Measurements from ENCODE around the gene ZNF232. TPM values are rescaled to one million over a fixed set of nuclear protein-coding genes. Genes with fewer than 3 reads are reported as not detected.
"Not testable (repeated sequence)": the region's sequence is repeated elsewhere in the genome, so short reads cannot be mapped to it uniquely, and the experiment has no call there.

Gene ZNF232
- total and polyA plus RNA-seq, 2 donors (not counting 1 experiment from before 2014, with no cell fraction given): 4.2 to 7.3 TPM

DNA sequence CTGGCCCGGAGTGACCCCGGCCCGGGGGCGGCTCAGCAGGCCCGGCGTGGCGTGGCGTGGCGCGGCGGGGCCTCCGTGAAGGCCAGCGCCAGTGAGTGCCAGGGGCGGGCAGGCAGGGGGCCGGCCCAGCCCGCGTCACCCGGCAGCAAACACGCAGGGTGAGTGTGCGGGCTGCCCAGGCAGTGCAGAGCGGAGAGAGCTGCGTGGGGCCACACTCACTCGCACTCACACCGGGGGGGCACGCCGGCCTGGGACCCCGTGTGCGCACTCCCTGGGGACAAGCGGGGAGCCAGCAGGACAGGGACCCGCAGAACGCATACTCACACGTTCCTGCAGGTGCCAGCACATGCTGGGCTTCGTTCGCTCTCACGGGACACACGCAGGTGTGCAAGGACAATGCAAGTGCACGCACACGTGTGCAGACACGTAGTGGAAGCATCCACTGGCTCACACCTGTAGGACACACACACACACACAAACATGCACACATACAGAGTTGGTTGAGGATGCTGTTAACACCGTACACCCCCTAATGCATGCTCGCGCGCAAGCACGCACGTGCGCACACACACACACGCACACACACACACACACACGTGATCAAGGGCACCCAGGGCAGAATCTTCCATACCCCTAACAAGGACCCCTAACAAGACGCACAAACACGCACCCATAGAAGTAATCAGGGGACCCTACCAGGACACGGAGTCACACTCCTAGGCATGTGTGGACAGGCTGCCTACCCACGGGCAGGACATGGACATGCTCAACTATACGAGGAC, 11.9 kb upstream of the ZNF232 start:
- no peaks in the 10 kb centered on the region for H3K36me3 ChIP-seq (ENCODE audit: control insufficient read depth, insufficient read depth, low read length)
- peaks cover 16% of the 10 kb centered on the region for H3K27me3 ChIP-seq (ENCODE audit: control insufficient read depth, insufficient read depth, low read length)
- no peak overlapping the region for H3K9ac ChIP-seq (ENCODE audit: insufficient read depth, low read length)
- H3K79me2 ChIP-seq (ENCODE audit: control insufficient read depth, insufficient read depth, low read length): no peaks in the 10 kb centered on the region
- H2AFZ ChIP-seq (ENCODE audit: low read length): no peak overlapping the region
- no peaks in the 10 kb centered on the region for H4K20me1 ChIP-seq (ENCODE audit: control insufficient read depth, extremely low read depth, insufficient read depth, low read length)
- H3K4me2 ChIP-seq (ENCODE audit: extremely low read depth, insufficient read depth, low read length): no peak overlapping the region
- DNase-seq (ENCODE audit: low read depth in 2 of 2): no peak
- no peaks in the 10 kb centered on the region for H3K4me1 ChIP-seq (ENCODE audit: control insufficient read depth, extremely low read depth, insufficient read depth, low read length)
- H3K27ac ChIP-seq (ENCODE audit: insufficient read depth, low read length): no peak overlapping the region
- peak; percentile 46 for TF ChIP-seq EZH2 (IDR thresholded peaks at IDR 0.05; ENCODE audit: low read length, missing control alignments)
- TF ChIP-seq, protein P1, sequence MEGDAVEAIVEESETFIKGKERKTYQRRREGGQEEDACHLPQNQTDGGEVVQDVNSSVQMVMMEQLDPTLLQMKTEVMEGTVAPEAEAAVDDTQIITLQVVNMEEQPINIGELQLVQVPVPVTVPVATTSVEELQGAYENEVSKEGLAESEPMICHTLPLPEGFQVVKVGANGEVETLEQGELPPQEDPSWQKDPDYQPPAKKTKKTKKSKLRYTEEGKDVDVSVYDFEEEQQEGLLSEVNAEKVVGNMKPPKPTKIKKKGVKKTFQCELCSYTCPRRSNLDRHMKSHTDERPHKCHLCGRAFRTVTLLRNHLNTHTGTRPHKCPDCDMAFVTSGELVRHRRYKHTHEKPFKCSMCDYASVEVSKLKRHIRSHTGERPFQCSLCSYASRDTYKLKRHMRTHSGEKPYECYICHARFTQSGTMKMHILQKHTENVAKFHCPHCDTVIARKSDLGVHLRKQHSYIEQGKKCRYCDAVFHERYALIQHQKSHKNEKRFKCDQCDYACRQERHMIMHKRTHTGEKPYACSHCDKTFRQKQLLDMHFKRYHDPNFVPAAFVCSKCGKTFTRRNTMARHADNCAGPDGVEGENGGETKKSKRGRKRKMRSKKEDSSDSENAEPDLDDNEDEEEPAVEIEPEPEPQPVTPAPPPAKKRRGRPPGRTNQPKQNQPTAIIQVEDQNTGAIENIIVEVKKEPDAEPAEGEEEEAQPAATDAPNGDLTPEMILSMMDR (conservative IDR thresholded peaks at IDR 0.05 in 1 of 2, IDR thresholded peaks at IDR 0.05 in 1 of 2; ENCODE audit: low read depth in 1 of 2, low read length in 2 of 2): no peak
- no peak overlapping the region for H3K4me3 ChIP-seq (replicated peaks in 1 of 4; ENCODE audit: control extremely low read depth in 1 of 4, insufficient read depth in 1 of 4, low read depth in 3 of 4, low read length in 4 of 4)
- H3K9me3 ChIP-seq (ENCODE audit: control insufficient read depth, insufficient read depth, low read depth, low read length): no peaks in the 10 kb centered on the region

DNA sequence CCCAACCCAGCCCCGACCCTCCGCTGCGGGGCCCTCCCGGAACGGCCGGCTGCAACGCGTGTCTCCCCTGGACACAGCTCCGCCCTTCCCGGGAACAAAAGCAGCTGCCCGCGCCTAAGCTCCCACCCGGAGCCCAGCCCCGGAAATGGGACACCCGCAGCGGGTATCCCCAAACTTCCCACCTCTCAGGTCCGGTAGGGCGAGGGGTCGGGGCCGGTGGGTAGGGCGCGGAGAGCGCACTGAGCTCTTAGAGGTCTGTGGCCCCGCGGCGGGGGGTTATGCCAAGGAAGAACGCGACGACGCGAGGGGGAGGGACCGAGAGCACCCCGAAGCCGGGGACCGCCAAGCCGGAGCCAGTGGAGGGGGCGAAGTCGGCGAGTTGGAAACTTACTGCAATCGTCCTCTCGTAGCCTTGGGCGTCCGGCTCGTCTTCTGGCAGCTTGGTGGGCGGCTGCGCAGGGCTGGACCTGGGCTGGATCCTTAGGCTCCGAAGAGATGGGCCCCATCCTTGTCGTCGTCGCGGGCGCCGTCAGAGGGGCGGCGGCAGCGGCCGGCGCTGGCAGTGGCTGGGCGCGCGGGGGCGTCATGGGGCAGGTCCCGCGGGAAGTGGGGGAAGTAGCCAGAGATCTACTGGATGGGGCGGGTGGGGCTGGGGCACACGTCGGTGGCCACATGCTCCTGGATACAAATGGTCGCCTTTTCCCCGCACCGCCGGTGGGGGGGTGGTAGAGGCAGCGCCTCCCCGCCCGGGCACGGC, 11.1 kb upstream of the ZNF232 start:
- Histone ChIP-seq H3K4me2 (ENCODE audit: extremely low read depth, insufficient read depth, low read length) (peak overlapping the region; percentile 40), H3K4me3 (replicated peaks in 1 of 4; ENCODE audit: control extremely low read depth in 1 of 4, insufficient read depth in 1 of 4, low read depth in 3 of 4, low read length in 4 of 4) (peak overlapping the region; percentile 12 to 52 (median 37)), H3K79me2 (ENCODE audit: control insufficient read depth, insufficient read depth, low read length) (no peaks in the 10 kb centered on the region), H3K27ac (ENCODE audit: insufficient read depth, low read length) (no peak overlapping the region), H3K27me3 (ENCODE audit: control insufficient read depth, insufficient read depth, low read length) (peaks cover 16% of the 10 kb centered on the region), H3K9ac (ENCODE audit: insufficient read depth, low read length) (no peak overlapping the region), H3K4me1 (ENCODE audit: control insufficient read depth, extremely low read depth, insufficient read depth, low read length) (no peaks in the 10 kb centered on the region), H3K36me3 (ENCODE audit: control insufficient read depth, insufficient read depth, low read length) (no peaks in the 10 kb centered on the region), H4K20me1 (ENCODE audit: control insufficient read depth, extremely low read depth, insufficient read depth, low read length) (no peaks in the 10 kb centered on the region), H2AFZ (ENCODE audit: low read length) (no peak overlapping the region), H3K9me3 (ENCODE audit: control insufficient read depth, insufficient read depth, low read depth, low read length) (no peaks in the 10 kb centered on the region)
- TF ChIP-seq EZH2 (IDR thresholded peaks at IDR 0.05; ENCODE audit: low read length, missing control alignments): peak; percentile 58
- TF ChIP-seq, protein P1 (conservative IDR thresholded peaks at IDR 0.05 in 1 of 2, IDR thresholded peaks at IDR 0.05 in 1 of 2; ENCODE audit: low read depth in 1 of 2, low read length in 2 of 2): no peak
- peak in 1 of 2 donors; percentile 2 for DNase-seq (ENCODE audit: low read depth in 2 of 2)

DNA sequence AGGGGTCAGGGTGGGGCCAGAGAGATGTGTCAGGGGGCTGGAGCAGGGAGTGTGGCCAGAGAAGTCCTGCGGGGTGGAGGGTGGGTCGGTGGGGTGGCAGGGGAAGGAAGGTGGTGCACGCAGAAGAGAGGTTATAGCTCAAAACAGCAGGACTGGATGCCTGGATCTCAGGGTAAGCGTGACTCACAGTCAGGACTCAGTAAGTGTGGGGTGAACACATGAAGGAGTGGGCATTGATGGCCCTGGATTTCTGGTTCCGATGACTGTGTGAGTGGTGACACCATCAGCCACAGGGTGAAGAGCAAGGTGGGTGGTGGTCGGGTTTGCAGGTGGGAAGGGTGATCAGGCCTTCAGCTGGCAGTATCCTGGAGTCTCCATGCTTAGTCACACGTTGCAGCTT, 10.4 kb upstream of the ZNF232 start:
- H2AFZ ChIP-seq (ENCODE audit: low read length); H3K9me3 ChIP-seq (ENCODE audit: control insufficient read depth, insufficient read depth, low read depth, low read length); H3K79me2 ChIP-seq (ENCODE audit: control insufficient read depth, insufficient read depth, low read length); H3K4me1 ChIP-seq (ENCODE audit: control insufficient read depth, extremely low read depth, insufficient read depth, low read length); H3K36me3 ChIP-seq (ENCODE audit: control insufficient read depth, insufficient read depth, low read length); H3K9ac ChIP-seq (ENCODE audit: insufficient read depth, low read length); DNase-seq (ENCODE audit: low read depth in 2 of 2); H4K20me1 ChIP-seq (ENCODE audit: control insufficient read depth, extremely low read depth, insufficient read depth, low read length); H3K4me2 ChIP-seq (ENCODE audit: extremely low read depth, insufficient read depth, low read length); H3K27ac ChIP-seq (ENCODE audit: insufficient read depth, low read length): not testable (repeated sequence)
- Histone ChIP-seq H3K27me3 (ENCODE audit: control insufficient read depth, insufficient read depth, low read length) (peaks cover 16% of the 10 kb centered on the region), H3K4me3 (replicated peaks in 1 of 4; ENCODE audit: control extremely low read depth in 1 of 4, insufficient read depth in 1 of 4, low read depth in 3 of 4, low read length in 4 of 4) (peak overlapping the region in 1 of 4 experiments; percentile 52)
